Measurements from ENCODE around the gene CCDC137. TPM values are rescaled to one million over a fixed set of nuclear protein-coding genes. Genes with fewer than 3 reads are reported as not detected.

Gene CCDC137
- total RNA-seq, 1 donor from 2014 or later: 11.1 TPM

- DNase-seq: peak; percentile 100
Measured at GRCh38 chr17:81683584-81684441, 17.3 kb downstream of the CCDC137 start, which contains the start of the genes ARL16 and HGS. ARL16 (minus strand) TSS chr17:81683797; CDS start chr17:81683753, 44 bp downstream. HGS (plus strand) TSS chr17:81684011; CDS start chr17:81684067, 56 bp downstream.

- no peak for DNase-seq
Measured at GRCh38 chr17:81684442-81684911, 17.9 kb downstream of the CCDC137 start.

- peak; percentile 60 for DNase-seq
Measured at GRCh38 chr17:81685108-81685507, 18.6 kb downstream of the CCDC137 start.

GRCh38 chr17:81686614-81687013 is 20.1 kb downstream of the CCDC137 start:
- no peak for DNase-seq

GRCh38 chr17:81687770-81688541 is 21.4 kb downstream of the CCDC137 start:
- DNase-seq: no peak

GRCh38 chr17:81688616-81689015 is 22.1 kb downstream of the CCDC137 start:
- no peak for DNase-seq

GRCh38 chr17:81690066-81690465 is 23.5 kb downstream of the CCDC137 start:
- no peak for DNase-seq

- DNase-seq: no peak
Measured at GRCh38 chr17:81690549-81690948, 24.0 kb downstream of the CCDC137 start.

- no peak for DNase-seq
Measured at GRCh38 chr17:81691196-81691595, 24.7 kb downstream of the CCDC137 start.

- DNase-seq: no peak
Measured at GRCh38 chr17:81691608-81692007, 25.1 kb downstream of the CCDC137 start.

- no peak for DNase-seq
Measured at GRCh38 chr17:81693509-81694210, 27.1 kb downstream of the CCDC137 start.

GRCh38 chr17:81694810-81695209 is 28.3 kb downstream of the CCDC137 start:
- DNase-seq: no peak

GRCh38 chr17:81695211-81695610 is 28.7 kb downstream of the CCDC137 start:
- DNase-seq: no peak

GRCh38 chr17:81695801-81696200 is 29.3 kb downstream of the CCDC137 start:
- no peak for DNase-seq

- DNase-seq: no peak
Measured at GRCh38 chr17:81696218-81696941, 29.8 kb downstream of the CCDC137 start.

- no peak for DNase-seq
Measured at GRCh38 chr17:81697261-81698044, 30.9 kb downstream of the CCDC137 start.

- no peak for DNase-seq
Measured at GRCh38 chr17:81700353-81701287, 34.1 kb downstream of the CCDC137 start.

- peak; percentile 14 for DNase-seq
Measured at GRCh38 chr17:81701288-81702071, 34.9 kb downstream of the CCDC137 start.
